CD4-positive, alpha-beta T cell (primary cell): ENCODE measurements around the gene CTIF. TPM values are rescaled to one million over a fixed set of nuclear protein-coding genes. Genes with fewer than 3 reads are reported as not detected.
"Not testable (repeated sequence)": the region's sequence is repeated elsewhere in the genome, so short reads cannot be mapped to it uniquely, and the experiment has no call there.

Source experiments
- ATAC-seq: fragments of 200-7000 bp; cut with Tn5 transposase; one replicate; pipeline ENCODE4 v1.10.0; 2022; ENCODE audit warnings: mild to moderate bottlenecking; ENCODE audit not compliant: poor library complexity
- CTCF ChIA-PET: fragments of 350-600 bp; sonication (Branson Sonifier 250); formaldehyde crosslinking; loops from one replicate; lab custom pipeline; 2021; ENCODE audit warnings: antibody characterized with exemption, inconsistent platforms; lab: Charles Lee
- POLR2A ChIA-PET: fragments of 350-600 bp; sonication (Branson Sonifier 250); formaldehyde crosslinking; loops from one replicate; lab custom pipeline; 2021; ENCODE audit warnings: antibody characterized with exemption, inconsistent platforms; lab: Charles Lee
- DNase-seq, 14 experiments: peaks; one replicate each; pipeline ENCODE4 v3.0.0-alpha.2; 2013 to 2020; ENCODE audit warnings: mixed read lengths in 2 of 14
- H3K27ac ChIP-seq, 2 donors: one replicate each; pipeline versions ENCODE4 v1.5.1 to v1.7.0; 2013; ENCODE audit warnings: low read length in 2 of 2, low read depth in 1 of 2, mild to moderate bottlenecking in 1 of 2
- H3K27me3 ChIP-seq, 2 experiments: 1 replicate in 1 of 2; 2 replicates in 1 of 2; pipeline versions ENCODE4 v1.6.1 to v1.7.0; 2013; ENCODE audit warnings: low read length in 2 of 2, control low read depth in 1 of 2, mild to moderate bottlenecking in 1 of 2, moderate library complexity in 1 of 2; ENCODE audit not compliant: insufficient read depth in 2 of 2, control insufficient read depth in 1 of 2
- H3K36me3 ChIP-seq: one replicate; pipeline ENCODE4 v1.6.1; 2013; ENCODE audit warnings: low read length, control low read depth; ENCODE audit not compliant: insufficient read depth
- H3K4me1 ChIP-seq: one replicate; pipeline ENCODE4 v1.6.1; 2013; ENCODE audit warnings: low read length, control low read depth; ENCODE audit not compliant: insufficient read depth
- H3K4me3 ChIP-seq: one replicate; pipeline ENCODE4 v1.5.1; 2013; ENCODE audit warnings: mild to moderate bottlenecking, low read length, moderate library complexity
- H3K9me3 ChIP-seq, 2 experiments: 1 replicate in 1 of 2; 2 replicates in 1 of 2; pipeline versions ENCODE4 v1.6.1 to v1.7.0; 2013; ENCODE audit warnings: low read length in 2 of 2, mild to moderate bottlenecking in 2 of 2, control low read depth in 1 of 2, moderate library complexity in 1 of 2; ENCODE audit not compliant: control insufficient read depth in 1 of 2, insufficient read depth in 1 of 2
- H3K27ac Mint-ChIP-seq: one replicate; pipeline ENCODE4 v1.8.0; 2020; ENCODE audit warnings: mixed read lengths
- H3K27me3 Mint-ChIP-seq: one replicate; pipeline ENCODE4 v1.8.0; 2021; ENCODE audit warnings: mixed read lengths
- H3K36me3 Mint-ChIP-seq: one replicate; pipeline ENCODE4 v1.8.0; 2021; ENCODE audit warnings: low read depth, mixed read lengths
- H3K4me1 Mint-ChIP-seq: one replicate; pipeline ENCODE4 v1.8.0; 2021; ENCODE audit warnings: low read depth, mixed read lengths
- H3K4me3 Mint-ChIP-seq: one replicate; pipeline ENCODE4 v1.8.0; 2020; ENCODE audit warnings: mild to moderate bottlenecking, mixed read lengths
- H3K9me3 Mint-ChIP-seq: one replicate; pipeline ENCODE4 v1.8.0; 2020; ENCODE audit warnings: mixed read lengths
- intact Hi-C, 2 experiments: fragments of 100-400 bp; cut with DNase I in 1 of 2; cut with micrococcal nuclease in 1 of 2; formaldehyde crosslinking; loops; one replicate each; pipeline versions ENCODE4 v1.15.1 to v1.9.0; 2023 to 2025; cut with DNase I, micrococcal nuclease
- total RNA-seq, 174 experiments: library from RNA in 2 of 174; stranded (reverse) in 2 of 174; gene quantifications; one replicate each; pipeline ENCODE4 v1.2.3 and lab custom pipeline; 2021 to 2026
- TF ChIP-seq, protein P1 (sequence below): fragments of 200-600 bp; IDR thresholded peaks from one replicate; pipeline ENCODE4 v1.8.0; 2022; ENCODE audit warnings: antibody characterized with exemption, mild to moderate bottlenecking

Gene CTIF
- total RNA-seq, 2 experiments from 2014 or later, result 1.1 to 2.9 TPM

DNA sequence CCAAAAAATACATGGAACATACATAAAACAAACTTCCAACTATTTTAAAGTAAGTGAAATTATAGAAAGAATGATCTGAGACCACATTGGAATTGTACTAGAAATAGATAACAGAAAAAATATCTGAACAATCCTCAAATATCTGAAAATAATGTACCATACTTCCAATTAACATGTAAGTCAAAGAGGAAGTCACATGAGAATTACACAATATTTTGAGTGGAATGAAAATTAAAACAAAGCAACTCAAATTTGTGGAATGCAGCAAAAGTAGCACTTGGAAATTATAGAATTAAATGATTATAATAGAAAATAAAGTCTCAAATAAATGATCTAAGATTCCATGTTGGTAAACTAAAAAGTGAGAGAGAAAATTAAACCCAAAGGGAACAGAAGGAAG lies 38.3 kb upstream of the CTIF start:
- Mint-ChIP-seq H3K4me1 (no peaks in the 10 kb centered on the region), H3K27me3 (peaks cover 51% of the 10 kb centered on the region), H3K4me3 (no peak overlapping the region), H3K27ac (no peak overlapping the region), H3K36me3 (no peaks in the 10 kb centered on the region), H3K9me3 (peaks cover 21% of the 10 kb centered on the region)
- intact Hi-C loops, result no loop called here
- TF ChIP-seq, protein P1, sequence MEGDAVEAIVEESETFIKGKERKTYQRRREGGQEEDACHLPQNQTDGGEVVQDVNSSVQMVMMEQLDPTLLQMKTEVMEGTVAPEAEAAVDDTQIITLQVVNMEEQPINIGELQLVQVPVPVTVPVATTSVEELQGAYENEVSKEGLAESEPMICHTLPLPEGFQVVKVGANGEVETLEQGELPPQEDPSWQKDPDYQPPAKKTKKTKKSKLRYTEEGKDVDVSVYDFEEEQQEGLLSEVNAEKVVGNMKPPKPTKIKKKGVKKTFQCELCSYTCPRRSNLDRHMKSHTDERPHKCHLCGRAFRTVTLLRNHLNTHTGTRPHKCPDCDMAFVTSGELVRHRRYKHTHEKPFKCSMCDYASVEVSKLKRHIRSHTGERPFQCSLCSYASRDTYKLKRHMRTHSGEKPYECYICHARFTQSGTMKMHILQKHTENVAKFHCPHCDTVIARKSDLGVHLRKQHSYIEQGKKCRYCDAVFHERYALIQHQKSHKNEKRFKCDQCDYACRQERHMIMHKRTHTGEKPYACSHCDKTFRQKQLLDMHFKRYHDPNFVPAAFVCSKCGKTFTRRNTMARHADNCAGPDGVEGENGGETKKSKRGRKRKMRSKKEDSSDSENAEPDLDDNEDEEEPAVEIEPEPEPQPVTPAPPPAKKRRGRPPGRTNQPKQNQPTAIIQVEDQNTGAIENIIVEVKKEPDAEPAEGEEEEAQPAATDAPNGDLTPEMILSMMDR, result no peak
- Histone ChIP-seq H3K36me3 (no peaks in the 10 kb centered on the region), H3K9me3 (no peaks in the 10 kb centered on the region), H3K27ac (no peak overlapping the region), H3K4me1 (no peaks in the 10 kb centered on the region), H3K4me3 (no peak overlapping the region), H3K27me3 (peaks cover 4 to 10% of the 10 kb centered on the region in 2 experiments)
- ChIA-PET CTCF (no interaction called here), POLR2A (no interaction called here)
- DNase-seq (no peak), ATAC-seq (no peak)

DNA sequence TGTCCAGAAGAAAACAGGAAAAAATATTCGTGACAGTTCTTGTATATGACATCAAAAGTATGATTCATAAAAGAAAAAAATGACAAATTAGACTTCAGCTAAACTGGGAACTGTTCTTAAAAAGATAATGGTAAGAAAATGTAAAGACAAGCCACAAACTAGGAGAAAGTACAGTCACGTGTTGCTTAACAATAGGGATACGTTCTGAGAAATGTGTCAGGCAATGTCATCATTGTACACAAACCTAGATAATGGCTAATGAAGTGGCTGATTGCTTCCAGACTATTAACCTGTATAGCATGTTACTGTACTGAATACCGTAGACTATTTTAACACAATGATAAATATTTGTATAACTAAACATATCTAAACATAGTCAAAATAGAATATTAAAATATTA lies 35.9 kb upstream of the CTIF start:
- TF ChIP-seq, protein P1, result no peak
- Histone ChIP-seq H3K9me3 (peaks cover 0 to 10% of the 10 kb centered on the region in 2 experiments), H3K36me3 (no peaks in the 10 kb centered on the region), H3K4me3 (no peak overlapping the region), H3K27me3 (peaks cover 2 to 12% of the 10 kb centered on the region in 2 experiments), H3K4me1 (no peaks in the 10 kb centered on the region), H3K27ac (no peak overlapping the region)
- no peak overlapping the region for H3K4me3 Mint-ChIP-seq
- ATAC-seq (no peak), DNase-seq (no peak)
- no peaks in the 10 kb centered on the region for H3K4me1 Mint-ChIP-seq
- H3K27me3 Mint-ChIP-seq, result peaks cover 57% of the 10 kb centered on the region
- intact Hi-C loops, result no loop called here
- ChIA-PET POLR2A (no interaction called here), CTCF (no interaction called here)
- no peaks in the 10 kb centered on the region for H3K36me3 Mint-ChIP-seq
- H3K27ac Mint-ChIP-seq, result no peak overlapping the region
- H3K9me3 Mint-ChIP-seq, result peaks cover 25% of the 10 kb centered on the region

DNA sequence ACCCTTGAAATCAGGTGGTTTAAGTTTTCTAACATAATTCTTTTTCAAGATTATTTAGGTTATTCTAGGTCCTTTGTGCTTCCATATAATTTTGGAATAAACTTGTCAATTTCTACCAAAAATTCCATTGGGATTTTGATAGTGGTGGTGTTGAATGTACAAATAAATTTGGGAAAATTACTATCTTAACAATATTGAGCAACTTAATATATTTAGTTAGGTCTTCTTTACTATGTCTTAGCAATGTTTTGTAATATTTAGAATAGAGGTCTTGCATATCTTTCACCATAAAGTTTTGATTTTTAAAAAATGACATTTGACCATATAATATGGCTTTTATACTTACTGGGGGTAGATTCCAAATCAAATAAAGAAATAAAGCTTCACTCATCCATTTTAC lies 34.0 kb upstream of the CTIF start:
- no peaks in the 10 kb centered on the region for H3K36me3 ChIP-seq
- H3K9me3 ChIP-seq, result peaks cover 0 to 10% of the 10 kb centered on the region in 2 experiments
- peaks cover 2 to 8% of the 10 kb centered on the region in 2 experiments for H3K27me3 ChIP-seq
- Mint-ChIP-seq H3K27ac (no peak overlapping the region), H3K36me3 (no peaks in the 10 kb centered on the region), H3K9me3 (peaks cover 21% of the 10 kb centered on the region), H3K4me3 (no peak overlapping the region), H3K4me1 (no peaks in the 10 kb centered on the region), H3K27me3 (peaks cover 43% of the 10 kb centered on the region)
- DNase-seq, result no peak
- TF ChIP-seq, protein P1, result no peak
- ATAC-seq, result no peak
- no peaks in the 10 kb centered on the region for H3K4me1 ChIP-seq
- no peak overlapping the region for H3K4me3 ChIP-seq
- intact Hi-C loops, result no loop called here
- no peak overlapping the region for H3K27ac ChIP-seq
- ChIA-PET POLR2A (no interaction called here), CTCF (no interaction called here)

DNA sequence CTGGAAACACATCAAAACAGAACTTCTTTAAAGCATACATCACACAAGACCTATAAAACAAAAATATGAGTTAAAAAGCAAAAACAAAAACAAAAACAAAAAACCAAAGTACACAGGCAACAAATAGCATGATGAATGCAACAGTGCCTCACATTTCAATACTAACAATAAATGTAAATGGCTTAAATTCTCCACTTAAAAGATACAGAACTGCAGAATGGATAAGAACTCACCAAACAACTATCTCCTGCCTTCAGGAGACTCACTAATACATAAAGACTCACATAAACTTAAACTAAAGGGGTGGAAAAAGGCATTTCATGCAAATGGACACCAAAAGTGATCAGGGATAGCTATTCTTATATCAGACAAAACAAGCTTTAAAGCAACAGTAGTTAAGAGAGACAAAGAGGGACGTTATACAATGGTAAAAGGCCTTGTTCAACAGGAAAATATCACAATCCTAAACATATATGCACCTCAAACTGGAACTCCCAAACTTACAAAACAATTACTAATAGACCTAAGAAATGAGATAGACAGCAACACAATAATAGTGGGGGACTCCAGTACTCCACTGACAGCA lies 31.8 kb upstream of the CTIF start:
- DNase-seq, H3K4me3 ChIP-seq, H3K27me3 ChIP-seq, H3K27ac ChIP-seq, H3K36me3 Mint-ChIP-seq, H3K36me3 ChIP-seq, ATAC-seq, intact Hi-C loops, H3K4me1 ChIP-seq, H3K27ac Mint-ChIP-seq, H3K4me1 Mint-ChIP-seq, CTCF ChIA-PET, H3K4me3 Mint-ChIP-seq, POLR2A ChIA-PET: not testable (repeated sequence)
- peaks cover 0 to 10% of the 10 kb centered on the region in 2 experiments for H3K9me3 ChIP-seq
- H3K27me3 Mint-ChIP-seq, result peaks cover 41% of the 10 kb centered on the region
- peaks cover 21% of the 10 kb centered on the region for H3K9me3 Mint-ChIP-seq

DNA sequence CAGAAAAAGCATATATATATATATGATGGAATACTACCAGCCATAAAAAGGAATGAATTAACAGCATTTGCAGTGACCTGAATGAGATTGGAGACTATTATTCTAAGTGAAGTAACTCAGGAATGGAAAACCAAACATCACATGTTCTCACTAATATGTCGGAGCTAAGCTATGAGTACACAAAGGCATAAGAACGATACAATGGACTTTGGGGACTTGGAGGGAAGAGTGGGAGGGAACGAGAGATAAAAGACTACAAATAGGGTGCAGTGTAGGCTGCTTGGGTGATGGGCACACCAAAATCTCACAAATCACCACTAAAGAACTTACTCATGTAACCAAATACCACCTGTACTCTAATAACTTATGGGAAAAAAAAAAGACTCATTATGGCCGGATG lies 26.3 kb upstream of the CTIF start:
- H3K4me3 Mint-ChIP-seq, CTCF ChIA-PET, H3K36me3 Mint-ChIP-seq, H3K27ac ChIP-seq, POLR2A ChIA-PET, H3K9me3 Mint-ChIP-seq, ATAC-seq, DNase-seq, intact Hi-C loops, H3K4me3 ChIP-seq, H3K9me3 ChIP-seq, H3K27ac Mint-ChIP-seq, H3K4me1 Mint-ChIP-seq, H3K4me1 ChIP-seq, H3K36me3 ChIP-seq: not testable (repeated sequence)
- H3K27me3 ChIP-seq, result peaks cover 6 to 10% of the 10 kb centered on the region in 2 experiments
- peaks cover 47% of the 10 kb centered on the region for H3K27me3 Mint-ChIP-seq
